Caki2 (cell line): ENCODE measurements around the gene SERAC1. TPM values are rescaled to one million over a fixed set of nuclear protein-coding genes. Genes with fewer than 3 reads are reported as not detected.
"Not testable (repeated sequence)": the region's sequence is repeated elsewhere in the genome, so short reads cannot be mapped to it uniquely, and the experiment has no call there.

Experiments
- DNase-seq: peaks from one replicate; pipeline ENCODE4 v3.0.0-alpha.2; 2015; ENCODE audit warnings: low read depth
- in situ Hi-C: cut with HindIII; loops from 2 replicates; pipeline ENCODE4 v1.10.0; 2016; ENCODE audit warnings: low sequenced_read_pairs, low pct_unique_long_range_greater_than_20kb, mixed read lengths
- total RNA-seq: library from RNA; depleted of rRNA; stranded (reverse); fragments of >200 nt; shearing (Covaris generic); gene quantifications from 2 replicates; pipeline ENCODE4 v1.2.3, GENCODE V29; 2014; ENCODE audit warnings: low replicate concordance

SERAC1 gene
- total RNA-seq, 1 experiment from 2014 or later, result 6.5 TPM

DNA sequence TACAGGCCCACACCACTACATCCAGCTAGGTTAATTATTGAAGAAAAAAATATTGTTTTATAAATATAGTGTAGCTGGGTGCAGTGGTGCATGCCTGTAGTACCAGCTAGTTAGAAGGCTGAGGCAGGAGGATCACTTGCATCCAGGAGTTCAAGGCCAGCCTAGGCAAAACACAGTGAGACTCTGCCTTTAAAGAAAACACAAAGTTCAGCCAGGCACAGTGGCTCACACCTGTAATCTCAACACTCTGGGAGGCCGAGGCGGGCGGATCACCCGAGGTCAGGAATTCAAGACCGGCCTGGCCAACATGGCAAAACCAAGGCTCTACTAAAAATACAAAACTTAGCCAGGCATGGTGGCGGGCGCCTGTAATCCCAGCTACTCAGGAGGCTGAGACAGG is 16.0 kb downstream of the SERAC1 start:
- in situ Hi-C loops, DNase-seq: not testable (repeated sequence)

DNA sequence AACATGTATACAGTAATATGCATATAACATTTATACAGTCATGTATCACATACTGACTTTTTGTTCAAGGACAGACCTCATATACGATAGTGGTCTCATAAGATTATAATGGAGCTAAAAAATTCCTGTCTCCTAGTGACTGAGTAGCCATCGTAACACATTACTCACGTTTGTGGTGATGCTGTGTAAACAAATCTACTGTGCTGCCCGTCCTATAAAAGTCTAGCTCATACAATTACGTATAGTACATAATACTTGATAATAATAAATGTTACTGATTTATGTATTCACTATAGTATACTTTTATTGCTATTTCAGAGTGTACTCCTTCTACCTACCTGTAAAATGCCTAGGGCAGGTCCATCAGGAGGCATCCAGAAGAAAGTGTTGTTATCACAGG is 17.4 kb downstream of the SERAC1 start:
- in situ Hi-C loops, result no loop called here
- DNase-seq, result peak; percentile 20

DNA sequence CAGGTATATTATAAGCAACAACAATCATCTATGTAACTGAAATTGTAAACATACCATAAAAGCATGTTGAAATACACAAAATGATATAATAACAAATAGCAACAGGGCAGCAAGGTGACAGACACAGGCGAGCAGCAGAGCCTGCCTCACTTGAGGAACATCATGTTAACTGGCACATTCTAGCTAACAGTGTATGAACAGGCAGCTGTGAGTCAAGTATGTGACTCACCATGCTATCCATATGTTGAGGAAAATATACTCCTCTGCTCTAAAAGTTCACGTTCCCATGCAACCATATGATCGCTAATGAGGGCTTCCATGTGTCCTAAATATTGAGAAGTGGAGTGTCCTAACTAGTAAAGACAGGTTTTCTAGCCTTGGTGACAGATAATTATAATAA is 18.4 kb downstream of the SERAC1 start:
- in situ Hi-C loops, result no loop called here
- DNase-seq, result no peak

DNA sequence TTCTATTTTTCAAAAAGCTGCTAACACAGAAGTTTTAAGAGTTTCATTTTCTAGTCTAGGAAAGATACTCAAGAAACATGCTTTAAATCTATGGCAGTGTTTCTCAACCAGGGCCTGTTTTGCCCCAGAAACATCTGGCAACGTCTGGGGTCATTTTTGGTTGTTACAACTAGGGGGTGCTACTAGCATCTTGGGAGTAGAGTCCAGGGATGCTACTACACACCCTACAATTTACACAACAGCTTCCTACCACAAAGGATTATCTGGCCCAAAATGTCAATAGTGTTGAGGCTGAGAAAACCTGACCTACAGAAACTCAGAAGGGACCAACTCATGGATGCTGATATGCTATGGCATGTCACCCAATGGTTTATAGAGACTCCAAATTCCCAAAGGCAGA is 24.4 kb downstream of the SERAC1 start:
- DNase-seq, result no peak
- in situ Hi-C loops, result no loop called here

DNA sequence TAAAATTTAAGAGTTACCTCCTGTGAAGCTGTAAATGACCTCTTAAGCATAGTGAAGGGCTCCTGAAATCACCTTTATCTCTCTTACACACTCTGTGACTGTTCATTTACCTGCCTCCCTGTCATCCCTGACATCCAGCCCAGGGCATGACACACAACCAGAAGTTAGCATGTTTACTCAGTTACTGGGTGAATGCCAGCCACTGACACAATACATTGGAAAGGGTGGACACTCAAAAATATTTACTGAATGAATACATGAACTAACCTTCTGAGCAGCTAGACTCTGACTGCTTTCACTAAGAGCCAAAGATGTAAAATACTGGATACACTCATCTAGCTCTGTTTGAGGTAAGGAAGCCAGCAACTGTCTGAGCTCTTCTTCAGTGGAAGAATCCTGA is 25.3 kb downstream of the SERAC1 start:
- in situ Hi-C loops, result no loop called here
- no peak for DNase-seq

DNA sequence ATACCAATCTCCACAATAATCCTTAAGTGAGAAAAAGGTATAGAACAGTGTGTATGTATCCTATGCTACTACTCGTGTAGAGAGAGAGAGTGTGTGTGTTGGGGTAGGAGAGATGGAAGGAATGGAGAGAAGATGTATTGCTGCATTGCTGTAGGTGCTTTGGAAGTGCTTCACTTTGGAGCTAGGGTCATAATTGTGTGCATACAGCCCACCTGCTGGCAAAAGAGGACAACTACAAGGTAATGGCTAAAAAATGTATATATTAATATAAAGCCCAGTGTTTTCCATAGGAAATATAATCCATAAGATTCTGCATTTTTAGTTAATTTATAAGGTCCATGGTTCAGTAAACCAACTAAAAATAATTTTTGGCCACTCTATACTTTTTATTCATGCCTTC is 36.1 kb downstream of the SERAC1 start:
- in situ Hi-C loops, result no loop called here
- no peak for DNase-seq

DNA sequence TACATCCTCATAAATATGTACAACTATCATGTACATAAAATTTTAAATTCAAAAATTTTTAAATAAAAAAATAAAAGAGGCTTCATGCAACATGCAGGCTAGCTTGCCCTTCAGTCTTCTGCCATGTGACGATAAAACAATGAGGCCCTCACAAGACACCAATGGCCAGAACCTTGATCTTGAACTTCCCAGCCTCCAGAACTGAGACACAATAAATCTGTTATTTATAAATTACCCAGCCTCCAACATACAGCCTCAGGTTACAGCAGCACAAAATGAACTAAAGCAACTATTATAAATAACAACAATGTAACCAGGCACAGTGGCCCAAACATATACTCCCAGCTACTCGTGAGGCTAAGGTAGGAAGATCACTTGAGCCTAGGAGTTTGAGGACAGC is 42.8 kb downstream of the SERAC1 start:
- in situ Hi-C loops, result no loop called here
- no peak for DNase-seq

DNA sequence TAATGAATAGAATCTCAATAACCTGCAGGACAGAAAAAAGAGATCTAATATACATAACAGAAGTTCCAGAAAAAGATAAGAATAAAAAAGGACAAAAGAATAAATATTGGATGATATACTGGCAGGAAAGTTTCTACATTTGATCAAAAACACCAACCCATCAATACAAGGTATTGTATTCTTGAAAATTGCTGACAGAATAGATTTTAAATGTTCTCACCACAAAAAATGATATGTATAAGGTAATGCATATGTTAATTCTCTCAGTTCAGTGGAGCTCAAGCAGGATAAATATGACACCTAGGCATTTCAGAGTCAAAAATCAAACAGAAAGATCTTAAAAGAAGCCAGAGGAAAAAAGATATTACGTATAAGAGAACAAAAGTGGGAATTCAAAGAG is 43.8 kb downstream of the SERAC1 start:
- no peak for DNase-seq
- in situ Hi-C loops, result no loop called here

DNA sequence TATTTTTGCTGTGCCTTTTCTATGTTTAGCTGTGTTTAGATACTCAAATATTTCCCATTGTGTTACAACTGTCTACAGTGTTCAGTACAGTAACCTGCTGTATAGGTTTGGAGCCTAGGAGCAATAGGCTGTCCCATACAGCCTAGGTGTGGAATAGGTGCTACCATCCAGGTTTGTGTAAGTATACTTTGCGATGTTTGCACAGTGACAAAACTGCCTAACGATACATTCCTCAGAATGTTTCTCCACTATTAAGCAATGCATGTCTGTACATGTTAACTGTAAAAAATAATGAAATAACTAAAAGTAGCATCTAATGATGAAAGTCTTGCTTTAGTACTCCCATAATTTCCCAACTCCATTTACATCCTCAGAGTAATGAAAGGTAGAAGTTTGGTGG is 46.0 kb downstream of the SERAC1 start:
- in situ Hi-C loops, result no loop called here

DNA sequence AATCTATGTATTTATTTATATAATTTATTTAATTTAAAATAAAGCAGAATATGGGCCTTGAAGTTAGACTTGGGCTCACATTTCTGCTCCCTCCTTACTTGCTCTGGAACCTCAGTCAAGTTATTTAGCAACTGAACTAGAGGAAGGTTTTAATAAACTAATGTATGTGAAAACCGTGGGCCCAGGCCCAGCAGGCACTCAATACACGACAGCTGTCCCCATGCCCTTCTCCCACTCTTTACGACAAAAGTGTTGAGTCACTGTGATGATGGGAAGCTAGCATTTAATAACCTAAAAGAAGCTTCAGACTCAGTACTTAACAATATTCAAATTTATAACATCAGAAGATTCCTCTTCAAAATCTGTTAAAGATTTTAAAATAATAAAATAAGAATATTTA is 46.7 kb downstream of the SERAC1 start:
- no peak for DNase-seq
- in situ Hi-C loops, result no loop called here

More for the DNA sequence above, 46.0 kb downstream of the SERAC1 start:
- DNase-seq, result no peak

DNA sequence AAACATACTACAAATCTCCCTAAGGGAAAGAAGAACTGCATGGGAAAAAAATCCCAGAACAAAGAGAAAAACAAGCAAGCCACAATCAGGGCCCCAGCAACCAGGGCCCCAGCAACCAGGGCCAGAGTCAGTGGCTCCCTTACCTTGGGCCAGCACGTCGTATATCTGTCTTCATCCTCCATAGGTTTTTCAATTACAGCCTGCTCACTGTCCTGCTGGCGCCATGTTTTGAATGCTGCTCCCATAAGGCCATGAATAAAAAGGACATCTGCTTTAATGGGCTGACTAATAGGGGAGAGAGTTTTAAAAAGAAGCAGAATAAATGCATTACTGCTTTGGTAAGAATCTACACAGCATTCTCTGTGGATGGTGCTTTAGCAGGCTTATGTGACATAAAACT is 49.2 kb downstream of the SERAC1 start:
- no peak for DNase-seq
- in situ Hi-C loops, result no loop called here

DNA sequence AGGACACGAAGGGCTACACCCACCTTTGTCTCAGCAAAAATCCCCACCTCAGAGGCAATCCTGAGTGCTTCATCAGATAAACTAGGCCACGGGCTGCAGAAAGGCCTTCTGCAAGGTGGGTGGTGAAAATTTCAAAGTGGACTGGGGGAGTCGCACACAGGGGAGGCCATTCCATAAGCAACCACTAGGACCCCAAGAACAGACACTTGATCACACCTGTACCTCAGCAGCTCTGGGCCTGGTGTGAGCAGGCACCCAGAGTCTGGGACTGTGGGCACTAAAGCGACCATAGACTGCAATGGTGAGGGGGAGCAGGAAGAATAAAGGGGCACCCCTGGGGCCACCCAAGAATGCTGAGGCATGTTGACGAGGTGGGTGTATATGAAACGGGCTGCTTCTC is 52.6 kb downstream of the SERAC1 start:
- in situ Hi-C loops, result no loop called here
- DNase-seq, result no peak

DNA sequence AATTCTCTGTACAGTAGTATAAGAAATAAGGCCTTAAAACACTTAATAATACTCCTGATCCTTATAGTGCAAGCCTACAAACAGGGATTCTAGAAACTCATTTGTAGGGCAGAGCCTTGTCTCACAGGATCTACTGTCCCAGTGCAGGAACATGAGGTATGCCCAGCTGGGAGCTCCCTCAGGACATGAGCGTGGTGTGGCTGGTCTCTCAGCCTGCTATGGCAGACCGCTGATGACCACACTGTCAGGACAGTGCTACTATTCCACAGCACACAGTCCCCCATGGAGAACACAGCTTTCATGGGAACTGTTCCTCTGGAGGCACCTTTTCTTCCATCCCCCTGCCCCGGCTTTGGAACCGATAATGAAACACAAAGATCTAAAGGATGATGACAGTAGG is 53.0 kb downstream of the SERAC1 start:
- in situ Hi-C loops, result no loop called here
- no peak for DNase-seq

DNA sequence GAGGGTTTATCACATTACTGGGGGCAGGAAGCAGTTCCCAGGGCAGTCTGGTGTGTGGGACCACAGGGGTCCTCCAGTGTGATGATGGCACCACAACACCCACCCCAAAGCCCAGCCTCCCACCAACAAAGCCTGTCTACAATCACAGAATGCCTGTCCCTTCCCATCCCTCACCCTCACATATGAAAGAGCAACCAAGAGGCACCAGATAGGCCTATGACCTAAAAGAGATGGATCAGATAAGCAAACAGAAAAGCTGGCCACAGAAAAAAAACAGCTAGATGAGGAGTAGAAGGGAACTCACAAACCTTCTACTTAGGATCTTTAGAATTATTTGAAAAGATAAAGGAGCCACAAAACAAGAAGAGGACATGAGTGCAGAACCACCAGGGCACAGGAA is 54.3 kb downstream of the SERAC1 start:
- DNase-seq, result no peak
- in situ Hi-C loops, result no loop called here

DNA sequence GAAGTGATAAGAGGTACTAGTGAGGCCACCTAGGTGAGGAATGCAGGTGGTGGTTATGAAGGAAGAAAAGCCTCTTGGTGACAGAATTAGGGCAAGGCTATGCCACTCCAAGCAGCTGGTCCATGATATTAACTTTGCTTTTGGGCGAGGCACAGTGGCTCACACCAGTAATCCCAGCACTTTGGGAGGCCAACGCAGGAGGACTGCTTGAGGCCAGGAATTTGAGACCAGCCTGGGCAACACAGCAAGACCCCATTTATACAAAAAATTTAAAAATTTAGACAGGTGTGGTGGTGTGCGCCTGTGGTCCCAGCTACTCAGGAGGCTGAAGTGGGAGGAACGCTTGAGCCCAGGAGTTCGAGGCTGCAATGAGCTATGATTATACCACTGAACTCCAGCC is 56.1 kb downstream of the SERAC1 start:
- in situ Hi-C loops, result no loop called here
- DNase-seq, result no peak

DNA sequence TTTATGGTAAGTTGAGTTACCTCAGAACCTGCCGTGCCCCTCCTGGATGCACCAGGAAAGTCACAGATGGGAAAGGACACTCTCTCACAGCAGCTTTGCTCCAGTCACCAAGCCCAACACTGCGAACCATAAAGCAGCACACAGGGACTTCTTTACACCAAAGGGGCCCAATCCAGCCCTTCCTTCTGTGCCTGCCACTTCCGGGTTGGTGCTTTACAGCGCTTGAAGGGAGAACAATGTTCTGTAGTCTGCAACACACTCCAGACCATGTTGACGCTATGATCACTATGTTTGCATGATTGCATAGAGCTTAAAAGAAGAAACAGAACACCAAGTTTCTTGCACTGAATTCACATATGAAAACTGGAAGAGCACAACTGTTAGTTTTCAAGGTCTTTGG is 57.1 kb downstream of the SERAC1 start:
- in situ Hi-C loops, result no loop called here
- DNase-seq, result no peak

DNA sequence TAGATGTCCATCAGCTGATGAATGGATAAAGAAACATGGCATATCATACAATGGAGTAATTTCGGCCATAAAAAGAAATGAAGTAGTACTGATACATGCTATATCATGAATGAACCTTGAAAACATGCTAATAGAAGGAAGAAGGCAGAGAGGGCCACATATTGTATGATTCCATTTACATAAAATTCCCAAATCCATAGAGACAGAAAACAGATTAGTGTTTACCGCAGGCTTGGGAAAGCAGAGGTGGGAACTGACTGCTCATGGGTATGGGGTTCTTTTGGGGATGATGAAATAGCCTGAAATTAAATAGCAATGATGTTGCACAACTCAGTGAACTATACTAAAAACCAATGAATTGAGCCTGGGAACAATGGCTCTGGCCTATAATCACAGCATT is 58.3 kb downstream of the SERAC1 start:
- DNase-seq, result no peak
- in situ Hi-C loops, result no loop called here

DNA sequence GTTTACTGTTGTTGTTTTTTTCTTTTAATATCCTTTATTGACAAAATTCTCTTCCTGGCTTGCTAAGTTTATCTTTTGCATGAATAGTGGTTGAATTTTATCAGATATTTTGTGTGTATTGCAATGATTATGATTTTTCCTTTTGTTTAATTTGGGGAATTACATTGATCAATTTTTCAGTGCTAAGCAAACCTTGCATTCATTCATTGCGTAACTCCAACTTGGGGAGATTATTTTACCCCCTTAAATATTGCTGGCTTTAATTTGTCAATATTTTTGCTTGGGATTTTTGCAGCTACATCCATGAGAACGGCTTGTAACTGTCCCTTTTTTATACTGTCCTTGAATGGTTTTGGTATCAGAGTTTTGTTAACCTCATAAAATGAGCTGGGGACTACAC is 63.4 kb downstream of the SERAC1 start:
- no peak for DNase-seq
- in situ Hi-C loops, result no loop called here

DNA sequence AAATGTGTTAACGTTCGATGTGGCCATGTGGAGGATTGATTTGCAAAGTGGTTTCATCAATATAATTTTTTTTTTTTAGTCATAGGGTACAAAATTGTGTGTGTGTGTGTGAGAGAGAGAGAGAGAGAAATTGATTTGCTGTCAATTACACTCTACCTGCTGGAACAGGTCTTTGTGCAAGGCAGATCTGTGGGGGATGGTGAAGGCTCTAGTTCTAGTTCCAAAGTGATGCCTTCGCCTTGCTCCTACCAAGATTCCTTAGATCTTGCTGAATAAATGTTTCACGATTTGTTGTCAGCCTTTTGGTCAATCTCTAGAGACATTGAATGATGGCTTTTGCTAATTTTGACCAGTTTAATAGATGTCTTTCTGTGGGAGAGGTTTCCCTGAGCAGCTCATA is 64.8 kb downstream of the SERAC1 start:
- in situ Hi-C loops, result no loop called here
- no peak for DNase-seq

DNA sequence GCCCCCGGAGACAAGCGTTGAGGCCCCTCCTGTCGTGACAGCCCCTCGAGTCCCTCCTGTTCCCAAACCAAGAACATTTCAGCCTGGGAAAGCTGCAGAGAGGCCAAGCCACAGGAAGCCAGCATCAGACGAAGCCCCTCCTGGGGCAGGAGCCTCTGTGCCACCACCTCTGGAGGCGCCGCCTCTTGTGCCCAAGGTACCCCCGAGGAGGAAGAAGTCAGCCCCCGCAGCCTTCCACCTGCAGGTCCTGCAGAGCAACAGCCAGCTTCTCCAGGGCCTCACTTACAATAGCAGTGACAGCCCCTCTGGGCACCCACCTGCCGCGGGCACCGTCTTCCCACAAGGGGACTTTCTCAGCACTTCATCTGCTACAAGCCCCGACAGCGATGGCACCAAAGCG is 72.4 kb downstream of the SERAC1 start:
- DNase-seq, result no peak
- in situ Hi-C loops, result no loop called here

DNA sequence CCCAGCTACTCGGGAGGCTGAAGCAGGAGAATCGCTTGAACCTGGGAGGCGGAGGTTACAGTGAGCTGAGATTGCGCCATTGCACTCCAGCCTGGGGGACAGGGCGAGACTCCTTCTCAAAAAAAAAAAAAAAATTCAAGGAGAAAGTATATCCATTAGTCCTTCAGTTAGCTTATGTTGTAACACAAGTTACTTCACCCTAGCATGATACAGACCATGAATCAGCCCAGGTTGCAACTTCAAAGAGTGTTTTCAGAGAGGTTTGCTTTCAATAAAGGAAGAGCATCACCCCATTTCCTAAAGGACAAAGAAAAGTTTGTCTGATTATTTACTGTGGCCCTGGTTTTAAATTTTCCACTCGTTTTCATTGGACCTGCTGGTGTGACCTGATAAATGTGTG is 73.0 kb downstream of the SERAC1 start:
- in situ Hi-C loops, result no loop called here
- no peak for DNase-seq
